OCI-LY1 (cell line): ENCODE data around the gene TBCEL.

Source experiments
- EZH2 ChIP-seq: fragments of 200-600 bp; sonication (generic), shearing (Covaris generic); IDR thresholded peaks from 2 replicates; pipeline ENCODE4 v1.8.0; 2017; ENCODE audit warnings: borderline replicate concordance, mixed run types, mild to moderate bottlenecking, antibody characterized with exemption, low read length, moderate library complexity, mixed read lengths
- TF ChIP-seq, protein P1 (sequence below): fragments of 200-600 bp; sonication (generic), shearing (Covaris generic); IDR thresholded peaks from 2 replicates; pipeline ENCODE4 v1.5.1; 2017; ENCODE audit warnings: mild to moderate bottlenecking, antibody characterized with exemption, low read length, moderate library complexity, mixed read lengths

- TF ChIP-seq, protein P1, sequence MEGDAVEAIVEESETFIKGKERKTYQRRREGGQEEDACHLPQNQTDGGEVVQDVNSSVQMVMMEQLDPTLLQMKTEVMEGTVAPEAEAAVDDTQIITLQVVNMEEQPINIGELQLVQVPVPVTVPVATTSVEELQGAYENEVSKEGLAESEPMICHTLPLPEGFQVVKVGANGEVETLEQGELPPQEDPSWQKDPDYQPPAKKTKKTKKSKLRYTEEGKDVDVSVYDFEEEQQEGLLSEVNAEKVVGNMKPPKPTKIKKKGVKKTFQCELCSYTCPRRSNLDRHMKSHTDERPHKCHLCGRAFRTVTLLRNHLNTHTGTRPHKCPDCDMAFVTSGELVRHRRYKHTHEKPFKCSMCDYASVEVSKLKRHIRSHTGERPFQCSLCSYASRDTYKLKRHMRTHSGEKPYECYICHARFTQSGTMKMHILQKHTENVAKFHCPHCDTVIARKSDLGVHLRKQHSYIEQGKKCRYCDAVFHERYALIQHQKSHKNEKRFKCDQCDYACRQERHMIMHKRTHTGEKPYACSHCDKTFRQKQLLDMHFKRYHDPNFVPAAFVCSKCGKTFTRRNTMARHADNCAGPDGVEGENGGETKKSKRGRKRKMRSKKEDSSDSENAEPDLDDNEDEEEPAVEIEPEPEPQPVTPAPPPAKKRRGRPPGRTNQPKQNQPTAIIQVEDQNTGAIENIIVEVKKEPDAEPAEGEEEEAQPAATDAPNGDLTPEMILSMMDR, result no peak
- no peak for TF ChIP-seq EZH2
These were observed 19.6 kb upstream of the TBCEL start for GRCh38 chr11:121004206-121004840.
